Measurements from ENCODE around the gene NMU.

The NMU gene

DNA sequence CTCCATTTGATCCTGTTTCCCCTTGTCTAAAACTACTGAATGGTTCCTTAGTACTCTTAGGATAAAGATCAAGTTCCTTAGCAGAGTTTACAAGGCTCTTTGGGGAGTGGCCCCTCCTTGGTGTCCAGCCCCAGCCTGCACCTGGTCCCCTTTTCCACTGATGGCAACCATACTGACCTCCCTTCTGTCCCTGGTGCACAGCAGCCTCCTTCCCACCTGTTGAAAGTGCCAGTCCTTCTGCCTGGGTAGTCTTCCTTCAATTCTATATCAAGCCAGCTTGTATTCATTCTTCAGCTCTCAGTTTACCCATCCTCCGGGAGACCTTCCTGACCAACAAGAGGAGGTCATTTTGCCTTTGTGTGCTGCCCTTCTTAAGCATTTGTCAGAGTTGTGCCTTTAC, 30.4 kb upstream of the NMU start:
- ATAC-seq (ENCODE audit: low read depth) (no peak), DNase-seq (ENCODE audit: low spot score) (no peak)
- TF ChIP-seq, protein P1, sequence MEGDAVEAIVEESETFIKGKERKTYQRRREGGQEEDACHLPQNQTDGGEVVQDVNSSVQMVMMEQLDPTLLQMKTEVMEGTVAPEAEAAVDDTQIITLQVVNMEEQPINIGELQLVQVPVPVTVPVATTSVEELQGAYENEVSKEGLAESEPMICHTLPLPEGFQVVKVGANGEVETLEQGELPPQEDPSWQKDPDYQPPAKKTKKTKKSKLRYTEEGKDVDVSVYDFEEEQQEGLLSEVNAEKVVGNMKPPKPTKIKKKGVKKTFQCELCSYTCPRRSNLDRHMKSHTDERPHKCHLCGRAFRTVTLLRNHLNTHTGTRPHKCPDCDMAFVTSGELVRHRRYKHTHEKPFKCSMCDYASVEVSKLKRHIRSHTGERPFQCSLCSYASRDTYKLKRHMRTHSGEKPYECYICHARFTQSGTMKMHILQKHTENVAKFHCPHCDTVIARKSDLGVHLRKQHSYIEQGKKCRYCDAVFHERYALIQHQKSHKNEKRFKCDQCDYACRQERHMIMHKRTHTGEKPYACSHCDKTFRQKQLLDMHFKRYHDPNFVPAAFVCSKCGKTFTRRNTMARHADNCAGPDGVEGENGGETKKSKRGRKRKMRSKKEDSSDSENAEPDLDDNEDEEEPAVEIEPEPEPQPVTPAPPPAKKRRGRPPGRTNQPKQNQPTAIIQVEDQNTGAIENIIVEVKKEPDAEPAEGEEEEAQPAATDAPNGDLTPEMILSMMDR (IDR thresholded peaks at IDR 0.05; ENCODE audit: poor library complexity, severe bottlenecking) = no peak
- H3K27me3 ChIP-seq (ENCODE audit: insufficient read depth, poor library complexity, severe bottlenecking) = no peaks in the 10 kb centered on the region
- H3K36me3 ChIP-seq (ENCODE audit: low read depth) = no peaks in the 10 kb centered on the region
- no peaks in the 10 kb centered on the region for H3K4me1 ChIP-seq (ENCODE audit: insufficient read depth, poor library complexity, severe bottlenecking)
- no peaks in the 10 kb centered on the region for H3K9me3 ChIP-seq (ENCODE audit: severe bottlenecking)
- no peak overlapping the region for H3K27ac ChIP-seq (ENCODE audit: poor library complexity, severe bottlenecking)
- no peak overlapping the region for H3K4me3 ChIP-seq (ENCODE audit: severe bottlenecking)

DNA sequence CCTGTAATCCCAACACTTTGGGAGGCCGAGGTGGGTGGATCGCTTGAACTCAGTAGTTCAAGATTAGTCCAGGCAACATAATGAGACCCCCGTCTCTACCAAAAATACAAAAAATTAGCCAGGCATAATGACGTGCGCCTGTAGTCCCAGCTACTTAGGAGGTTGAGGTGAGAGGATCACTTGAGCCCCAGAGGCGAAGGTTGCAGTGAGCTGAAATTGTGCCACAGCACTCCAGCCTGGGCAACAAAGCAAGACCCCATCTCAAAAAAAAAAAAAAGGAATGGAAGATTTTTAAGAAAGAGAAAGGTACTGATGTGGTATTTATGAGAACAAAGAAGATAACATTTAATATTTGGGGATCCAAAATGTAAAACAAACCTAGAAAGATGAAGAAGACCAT, 27.0 kb upstream of the NMU start:
- Histone ChIP-seq H3K27ac (ENCODE audit: poor library complexity, severe bottlenecking) (no peak overlapping the region), H3K36me3 (ENCODE audit: low read depth) (no peaks in the 10 kb centered on the region), H3K27me3 (ENCODE audit: insufficient read depth, poor library complexity, severe bottlenecking) (no peaks in the 10 kb centered on the region), H3K4me3 (ENCODE audit: severe bottlenecking) (no peak overlapping the region), H3K9me3 (ENCODE audit: severe bottlenecking) (no peaks in the 10 kb centered on the region), H3K4me1 (ENCODE audit: insufficient read depth, poor library complexity, severe bottlenecking) (no peaks in the 10 kb centered on the region)
- DNase-seq (ENCODE audit: low spot score) (no peak), ATAC-seq (ENCODE audit: low read depth) (no peak)
- TF ChIP-seq, protein P1 (IDR thresholded peaks at IDR 0.05; ENCODE audit: poor library complexity, severe bottlenecking) = no peak

DNA sequence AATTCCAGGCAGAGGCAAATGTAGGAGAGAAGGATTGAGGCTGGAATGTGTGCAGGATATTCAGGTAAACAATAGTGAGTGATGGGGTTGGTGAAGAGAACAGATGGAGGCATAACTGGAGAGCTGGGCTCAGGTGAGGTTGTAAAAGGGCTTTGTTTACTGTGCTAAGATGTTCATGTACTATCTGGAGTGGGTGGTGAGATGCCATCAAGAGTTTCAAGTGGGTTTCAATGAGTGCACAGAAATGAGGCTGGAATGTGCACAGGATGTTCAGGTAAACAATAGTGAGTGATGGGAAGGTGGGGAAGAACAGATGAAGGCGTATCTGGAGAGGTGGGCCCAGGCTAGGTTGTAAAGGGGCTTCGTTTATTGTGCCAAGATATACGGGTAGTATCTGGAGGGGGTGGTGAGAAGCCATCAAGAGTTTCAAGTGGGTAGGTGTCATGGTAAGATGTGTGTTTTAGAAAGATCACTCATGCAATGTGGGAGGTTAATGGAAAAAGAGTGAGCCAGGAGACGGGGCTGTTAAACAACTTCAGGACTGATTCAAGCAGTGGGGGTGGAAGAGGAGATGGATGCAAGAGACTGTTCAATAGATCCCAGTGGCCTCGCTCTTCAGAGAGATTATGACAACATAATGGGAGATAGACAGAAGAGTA, 25.4 kb upstream of the NMU start:
- Histone ChIP-seq H3K4me3 (ENCODE audit: severe bottlenecking) (no peak overlapping the region), H3K27ac (ENCODE audit: poor library complexity, severe bottlenecking) (no peak overlapping the region), H3K27me3 (ENCODE audit: insufficient read depth, poor library complexity, severe bottlenecking) (no peaks in the 10 kb centered on the region), H3K36me3 (ENCODE audit: low read depth) (no peaks in the 10 kb centered on the region), H3K9me3 (ENCODE audit: severe bottlenecking) (no peaks in the 10 kb centered on the region), H3K4me1 (ENCODE audit: insufficient read depth, poor library complexity, severe bottlenecking) (no peaks in the 10 kb centered on the region)
- no peak for ATAC-seq (ENCODE audit: low read depth)
- TF ChIP-seq, protein P1 (IDR thresholded peaks at IDR 0.05; ENCODE audit: poor library complexity, severe bottlenecking) = no peak
- no peak for DNase-seq (ENCODE audit: low spot score)

DNA sequence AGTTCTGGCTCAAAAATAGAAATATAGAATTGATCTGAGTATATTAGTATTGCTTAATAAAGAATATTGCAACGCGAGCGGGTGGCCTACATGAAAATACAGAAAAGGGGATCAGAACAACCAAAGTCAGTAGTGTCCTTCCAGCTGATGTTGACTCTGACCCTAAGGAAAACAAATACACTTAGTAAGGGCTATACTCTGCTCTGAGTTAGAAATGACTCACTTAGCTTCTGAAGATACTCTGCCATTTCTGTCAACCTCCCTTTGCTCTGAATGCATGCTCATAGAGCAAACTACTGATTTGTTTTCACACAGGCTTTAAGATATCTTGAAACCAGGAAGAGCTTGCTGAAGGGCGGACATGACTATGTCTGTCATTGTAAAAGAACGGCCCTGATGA, 22.6 kb upstream of the NMU start:
- Histone ChIP-seq H3K27me3 (ENCODE audit: insufficient read depth, poor library complexity, severe bottlenecking) (no peaks in the 10 kb centered on the region), H3K27ac (ENCODE audit: poor library complexity, severe bottlenecking) (no peak overlapping the region), H3K4me3 (ENCODE audit: severe bottlenecking) (no peak overlapping the region), H3K9me3 (ENCODE audit: severe bottlenecking) (no peaks in the 10 kb centered on the region), H3K36me3 (ENCODE audit: low read depth) (no peaks in the 10 kb centered on the region), H3K4me1 (ENCODE audit: insufficient read depth, poor library complexity, severe bottlenecking) (no peaks in the 10 kb centered on the region)
- ATAC-seq (ENCODE audit: low read depth) (no peak), DNase-seq (ENCODE audit: low spot score) (no peak)
- TF ChIP-seq, protein P1 (IDR thresholded peaks at IDR 0.05; ENCODE audit: poor library complexity, severe bottlenecking) = no peak

DNA sequence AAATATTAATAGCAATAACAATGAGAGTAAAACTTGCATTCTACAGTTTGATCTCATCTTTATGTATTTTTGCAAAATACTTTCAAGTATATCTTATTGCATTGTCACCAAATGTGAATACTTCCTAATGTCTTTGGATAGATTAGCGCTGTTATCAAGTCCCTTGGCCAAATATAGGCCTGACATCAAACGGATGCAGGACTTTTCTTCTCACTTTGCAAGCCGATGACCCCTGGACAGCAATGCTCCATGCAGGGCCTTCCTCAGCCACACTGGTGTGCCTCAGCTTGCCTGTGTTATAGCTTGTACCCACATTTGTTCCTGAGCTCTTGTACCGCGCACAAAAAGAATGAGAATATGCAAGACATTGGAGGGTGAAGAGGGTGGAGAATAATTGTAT, 18.0 kb upstream of the NMU start:
- Histone ChIP-seq H3K9me3 (ENCODE audit: severe bottlenecking) (no peaks in the 10 kb centered on the region), H3K4me3 (ENCODE audit: severe bottlenecking) (no peak overlapping the region), H3K27me3 (ENCODE audit: insufficient read depth, poor library complexity, severe bottlenecking) (no peaks in the 10 kb centered on the region), H3K4me1 (ENCODE audit: insufficient read depth, poor library complexity, severe bottlenecking) (no peaks in the 10 kb centered on the region), H3K36me3 (ENCODE audit: low read depth) (no peaks in the 10 kb centered on the region), H3K27ac (ENCODE audit: poor library complexity, severe bottlenecking) (no peak overlapping the region)
- ATAC-seq (ENCODE audit: low read depth) (no peak), DNase-seq (ENCODE audit: low spot score) (no peak)
- TF ChIP-seq, protein P1 (IDR thresholded peaks at IDR 0.05; ENCODE audit: poor library complexity, severe bottlenecking) = no peak

Data from RWPE2 (cell line).